Measurements from ENCODE around the gene ATOSB.

DNA sequence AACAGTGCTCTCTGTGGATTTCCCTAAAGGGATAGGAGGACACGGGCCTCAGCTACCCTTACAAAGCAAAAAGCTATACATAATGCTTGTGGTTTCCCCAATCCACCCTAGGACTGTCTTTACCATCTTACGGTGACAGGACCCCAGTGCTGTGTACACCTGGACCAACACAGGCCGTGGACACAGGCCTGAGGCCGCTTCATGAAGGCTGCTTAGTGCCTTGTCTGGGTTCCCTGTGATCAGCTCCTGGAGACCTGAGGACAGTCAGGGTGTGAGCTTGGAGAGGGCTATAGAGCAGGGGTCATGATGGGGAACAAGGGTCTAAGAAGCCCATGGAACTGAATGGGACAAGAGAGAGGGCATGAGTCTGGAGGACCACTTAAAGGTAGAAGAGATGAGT, 38.8 kb downstream of the ATOSB start:
- TF ChIP-seq POLR2A (IDR thresholded peaks at IDR 0.05; ENCODE audit: low read length), result no peak
- TF ChIP-seq GATA1 (IDR thresholded peaks at IDR 0.05; ENCODE audit: low read depth, low read length), result no peak

Measured in erythroblast (primary cell).